GM21381 (cell line): ENCODE data around the gene NDC80.
"Not testable (repeated sequence)": the region's sequence is repeated elsewhere in the genome, so short reads cannot be mapped to it uniquely, and the experiment has no call there.

Source experiments
- ATAC-seq: cut with Tn5 transposase; IDR thresholded peaks from one replicate; pipeline ENCODE4 v1.9.1; 2021; ENCODE audit warnings: mild to moderate bottlenecking, moderate library complexity; ENCODE audit not compliant: unreplicated experiment

The NDC80 gene

DNA sequence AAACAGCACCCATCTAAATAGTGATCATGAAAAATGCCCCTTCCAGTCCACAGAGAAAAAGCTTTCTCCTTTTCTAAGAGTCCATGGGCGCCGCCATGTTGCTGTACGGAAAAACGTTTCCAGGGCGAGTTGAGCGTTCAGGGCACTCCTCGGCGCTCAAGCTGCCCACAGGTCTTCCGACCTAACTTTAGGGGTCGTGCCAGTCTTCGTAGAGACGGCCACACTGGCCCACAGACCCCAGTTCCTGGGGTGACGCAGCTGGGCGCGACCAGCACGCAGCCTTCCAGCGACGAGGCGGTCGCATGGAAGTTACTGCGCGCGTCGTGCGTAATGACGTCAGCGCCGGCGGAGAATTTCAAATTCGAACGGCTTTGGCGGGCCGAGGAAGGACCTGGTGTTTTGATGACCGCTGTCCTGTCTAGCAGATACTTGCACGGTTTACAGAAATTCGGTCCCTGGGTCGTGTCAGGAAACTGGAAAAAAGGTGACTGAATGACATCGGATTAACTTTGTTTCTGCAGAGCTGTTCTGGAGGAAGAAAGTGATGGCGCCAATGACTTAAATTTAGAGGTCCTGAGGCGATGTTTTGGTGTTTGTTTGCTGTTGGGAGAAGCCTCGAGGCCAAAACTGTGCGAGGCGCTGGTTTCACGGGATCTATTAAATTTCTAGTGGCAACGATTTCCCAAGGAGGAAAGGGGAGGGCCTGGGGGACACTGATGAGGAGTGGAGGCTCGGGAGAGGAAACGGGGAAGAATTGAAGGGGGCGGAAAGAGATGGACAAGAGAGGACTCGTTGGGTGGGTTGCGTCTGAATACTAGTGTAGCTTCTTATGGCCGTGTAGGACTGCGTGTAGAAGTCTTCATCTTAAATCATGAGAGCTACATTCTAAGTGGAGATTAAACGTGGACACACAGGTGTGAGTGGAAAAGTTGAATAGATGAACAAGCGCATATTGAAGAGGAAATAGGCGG, at the start of gene NDC80, which contains the start of gene METTL4:
Gene NDC80, plus strand, starts transcription at position 358 of the 971 bp plus-strand sequence. CDS start 1,429 bp downstream, outside the sequence.
Gene METTL4, minus strand, starts transcription at position 306 of the 971 bp plus-strand sequence. CDS start 4,289 bp downstream, outside the sequence.
- peak; percentile 83 for ATAC-seq

DNA sequence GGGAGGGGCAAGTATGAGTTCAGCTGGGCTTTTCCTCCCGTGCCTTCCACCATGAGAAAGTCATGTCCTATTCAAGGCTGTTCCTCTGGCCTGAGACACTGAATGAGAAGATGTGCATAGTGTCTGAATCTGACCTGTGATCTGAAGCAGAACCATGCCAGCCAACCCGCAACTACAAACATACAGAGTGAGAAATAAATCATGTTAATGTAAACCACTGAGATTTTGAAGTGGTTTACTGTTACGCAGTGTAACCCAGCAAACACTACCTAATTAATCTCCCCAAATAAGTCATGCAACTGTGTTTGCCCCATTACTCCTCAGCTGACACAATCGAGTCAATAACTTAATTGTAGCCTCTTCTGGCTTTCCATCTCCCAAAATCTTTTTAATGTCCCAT, 49.2 kb upstream of the NDC80 start:
- no peak for ATAC-seq

DNA sequence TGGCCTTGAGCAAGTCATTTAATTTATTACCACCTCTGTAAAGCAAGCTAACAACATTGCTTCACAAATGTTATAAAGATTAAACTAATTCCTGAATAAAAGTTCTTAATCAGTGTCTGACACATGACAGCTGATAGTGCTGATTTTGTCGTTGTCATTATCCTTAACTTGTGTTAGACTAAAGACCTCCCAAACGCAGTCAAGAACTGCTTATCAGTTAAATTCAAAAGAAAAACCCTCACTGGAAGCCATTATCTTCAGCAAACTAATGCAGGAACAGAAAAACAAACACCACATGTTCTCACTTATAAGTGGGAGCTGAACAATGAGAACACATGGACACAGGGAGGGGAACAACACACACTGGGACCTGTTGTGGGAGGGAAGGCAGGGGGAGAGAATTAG, 46.6 kb upstream of the NDC80 start:
- not testable (repeated sequence) for ATAC-seq

DNA sequence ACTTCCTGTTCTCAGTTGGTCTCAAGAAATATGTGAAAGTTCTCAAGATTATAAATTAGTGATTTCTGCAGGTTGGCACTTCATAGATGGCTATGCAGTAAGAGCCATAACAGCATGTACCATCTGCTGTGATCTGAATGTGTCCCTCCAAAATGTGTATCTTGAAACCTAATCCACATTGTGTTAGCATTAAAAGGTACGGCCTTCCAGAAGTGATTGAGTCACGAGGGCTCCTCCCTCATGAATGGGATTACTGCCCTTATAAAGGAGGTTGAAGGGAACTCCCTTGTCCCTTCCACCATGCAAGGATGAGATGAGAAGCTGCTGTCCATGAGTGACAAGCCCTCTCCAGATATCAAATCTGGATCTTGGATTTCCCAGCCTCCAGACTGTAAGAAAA, 45.0 kb upstream of the NDC80 start:
- ATAC-seq: no peak

DNA sequence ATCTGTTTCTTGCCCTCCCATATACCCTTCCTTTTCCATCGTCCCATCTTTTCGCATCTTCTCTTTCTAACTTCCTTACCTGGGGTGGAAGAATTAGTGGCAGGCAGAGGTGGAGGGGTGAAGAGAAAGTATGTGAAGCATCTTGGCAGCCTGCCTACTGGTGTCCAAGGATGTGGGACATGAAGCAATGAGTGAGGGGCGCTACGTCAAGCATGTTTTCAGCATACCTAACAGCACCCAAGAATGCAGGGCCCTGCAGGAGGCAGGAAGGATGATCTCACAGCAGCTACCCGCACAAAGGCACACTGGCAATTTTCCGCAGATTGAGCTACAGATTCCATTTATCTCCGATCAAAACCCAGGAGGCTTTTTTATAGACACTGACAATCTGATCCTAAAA, 42.2 kb upstream of the NDC80 start:
- no peak for ATAC-seq

DNA sequence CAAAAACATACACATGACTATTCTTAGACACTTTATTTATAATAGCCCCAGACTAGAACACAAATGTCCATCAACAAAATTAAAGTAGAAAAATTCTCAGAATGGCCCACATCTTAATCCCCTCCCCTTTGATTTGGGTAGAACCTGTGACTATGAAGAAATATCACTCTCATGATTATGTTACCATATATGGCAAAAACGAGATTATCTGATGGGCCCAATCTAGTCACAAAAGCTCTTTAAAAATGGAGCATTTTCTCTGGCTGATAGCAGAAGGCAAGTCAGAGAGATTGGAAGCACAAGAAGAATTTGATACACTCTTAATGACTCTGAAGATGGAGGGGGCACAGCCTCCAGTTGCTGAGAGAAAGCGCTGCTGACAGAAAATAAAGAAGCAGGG, 39.6 kb upstream of the NDC80 start:
- no peak for ATAC-seq

DNA sequence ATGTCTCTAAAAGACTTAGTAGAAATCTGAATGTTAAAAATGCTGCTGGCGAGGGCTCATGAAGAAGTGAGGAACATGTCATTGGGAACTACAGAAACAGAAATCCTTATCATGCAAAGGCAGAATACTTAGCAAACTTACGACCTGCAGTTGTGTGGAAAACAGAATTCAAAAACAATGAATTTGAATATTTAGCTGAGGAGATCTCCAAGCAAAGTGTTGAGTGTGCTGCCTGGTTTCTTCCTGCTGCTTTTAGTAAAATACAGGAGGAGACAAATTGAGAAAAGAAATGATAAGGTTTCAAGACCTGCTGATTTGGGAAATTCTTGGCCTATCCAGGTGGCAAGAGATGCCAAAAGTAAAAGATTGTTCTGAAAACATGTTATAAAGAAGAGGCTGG, 38.6 kb upstream of the NDC80 start:
- ATAC-seq: no peak

DNA sequence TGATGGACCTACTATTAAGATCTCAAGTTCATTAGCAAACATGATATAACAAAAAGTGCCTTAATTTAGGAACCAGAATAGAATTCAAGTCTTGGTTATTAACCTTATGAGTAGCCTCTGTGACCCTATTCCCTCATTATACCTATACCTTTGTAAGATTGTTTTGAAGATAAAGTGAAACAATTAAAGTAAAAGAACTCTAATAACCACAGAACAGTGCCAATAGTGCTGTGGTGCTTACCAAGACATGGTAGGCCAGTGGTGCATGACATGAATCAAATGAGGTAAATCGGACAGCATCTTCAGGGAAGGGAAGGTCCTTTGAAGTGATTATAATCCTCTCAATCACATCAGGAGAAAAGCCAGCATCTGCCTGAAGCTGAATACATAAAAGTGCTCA, 36.5 kb upstream of the NDC80 start:
- no peak for ATAC-seq

DNA sequence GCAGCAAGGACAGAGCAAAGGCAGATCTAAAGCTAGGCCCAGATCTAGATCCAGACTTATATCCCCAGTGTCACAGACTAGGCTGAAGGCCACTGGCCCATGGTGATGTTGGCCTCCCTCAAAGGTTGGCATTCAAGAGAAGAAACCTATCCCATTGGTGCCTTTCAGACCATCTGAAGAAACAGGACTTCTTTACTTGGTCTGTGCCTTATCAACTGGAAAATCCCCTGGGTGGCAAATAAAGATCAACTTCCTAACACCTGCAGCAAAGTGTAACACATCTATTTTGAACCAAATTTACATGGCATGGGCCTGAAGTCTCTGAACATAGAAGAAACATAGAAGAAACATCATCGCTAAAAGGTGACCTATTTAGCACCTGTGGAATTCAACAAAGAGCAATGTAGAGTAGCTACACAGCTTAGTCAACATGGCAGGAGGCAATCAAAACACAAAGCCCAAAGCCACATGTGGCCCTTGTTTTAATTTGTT, 35.9 kb upstream of the NDC80 start:
- no peak for ATAC-seq

DNA sequence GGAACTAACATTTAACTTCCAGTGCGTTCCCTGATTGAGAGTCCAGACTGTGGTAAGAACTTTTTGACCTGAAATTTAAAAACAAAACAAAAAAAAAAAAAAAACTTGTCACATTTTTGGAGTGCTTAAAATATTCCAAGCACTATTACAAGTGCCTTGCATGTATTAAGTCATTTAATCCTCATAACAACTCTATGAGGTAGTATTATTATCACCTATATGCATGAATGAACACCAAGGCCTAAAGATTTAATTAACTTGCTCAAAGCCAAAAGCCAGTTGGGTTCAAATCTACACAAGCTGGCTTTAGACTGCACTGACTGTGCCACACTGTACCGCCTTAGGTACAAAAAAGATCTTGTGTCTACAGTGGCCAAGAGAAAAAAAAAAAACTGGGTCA, 35.3 kb upstream of the NDC80 start:
- ATAC-seq: no peak

DNA sequence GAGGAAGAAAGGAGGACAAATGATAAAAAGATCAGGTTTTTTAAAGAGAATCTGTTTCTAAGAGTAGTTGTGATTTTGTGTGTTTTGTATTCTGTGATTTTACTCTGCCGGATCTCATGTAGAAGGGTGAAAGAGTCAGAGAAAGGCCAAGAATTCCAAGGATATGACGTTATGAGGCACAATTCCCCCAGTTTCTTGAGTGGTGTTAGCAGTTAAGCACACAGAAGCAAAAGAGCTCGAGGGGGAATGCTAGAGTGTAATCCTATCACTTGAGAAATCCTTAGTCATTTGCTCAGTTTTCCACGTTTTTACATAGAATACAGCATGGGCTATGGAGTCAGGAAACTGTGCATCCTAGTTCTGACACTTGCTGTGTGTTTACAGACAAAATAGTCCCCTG, 34.9 kb upstream of the NDC80 start:
- no peak for ATAC-seq

DNA sequence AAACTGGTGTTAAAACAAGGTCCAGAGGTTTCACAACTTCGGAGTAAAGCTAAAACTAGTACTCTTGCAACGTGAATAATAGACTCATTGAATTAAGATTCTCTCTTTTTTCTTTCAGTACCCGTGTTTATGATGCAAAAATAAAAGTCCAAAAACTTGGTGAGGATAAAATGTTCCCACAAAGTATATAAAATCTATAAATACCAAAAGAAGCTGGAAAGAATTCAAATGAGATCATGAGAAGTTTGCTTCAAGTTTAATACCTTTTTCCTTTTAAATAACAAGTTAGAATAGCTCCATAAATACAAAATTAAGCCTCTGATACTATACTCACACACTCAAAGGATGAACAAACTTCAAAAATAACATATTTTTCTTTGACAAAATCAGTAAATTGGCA, 34.1 kb upstream of the NDC80 start:
- ATAC-seq: no peak

DNA sequence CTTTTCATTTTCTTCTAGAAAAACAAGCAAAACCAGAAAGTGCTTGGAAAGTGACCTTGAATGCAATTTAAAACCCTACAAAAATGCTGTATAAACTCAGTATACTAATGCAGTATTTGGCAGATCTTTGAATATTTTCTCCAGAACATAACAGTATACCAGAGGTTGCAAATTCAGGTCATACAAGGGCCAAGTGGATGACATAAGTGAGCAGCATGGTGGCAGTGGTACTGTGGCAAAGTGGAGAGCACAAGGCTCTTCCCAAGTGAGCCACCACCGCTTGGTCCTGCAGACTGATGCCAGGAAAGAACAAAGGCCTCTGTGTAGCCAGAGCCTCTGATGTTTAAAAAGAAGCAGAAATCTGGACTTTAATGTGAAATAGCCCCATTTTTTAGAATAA, 33.1 kb upstream of the NDC80 start:
- ATAC-seq: no peak

DNA sequence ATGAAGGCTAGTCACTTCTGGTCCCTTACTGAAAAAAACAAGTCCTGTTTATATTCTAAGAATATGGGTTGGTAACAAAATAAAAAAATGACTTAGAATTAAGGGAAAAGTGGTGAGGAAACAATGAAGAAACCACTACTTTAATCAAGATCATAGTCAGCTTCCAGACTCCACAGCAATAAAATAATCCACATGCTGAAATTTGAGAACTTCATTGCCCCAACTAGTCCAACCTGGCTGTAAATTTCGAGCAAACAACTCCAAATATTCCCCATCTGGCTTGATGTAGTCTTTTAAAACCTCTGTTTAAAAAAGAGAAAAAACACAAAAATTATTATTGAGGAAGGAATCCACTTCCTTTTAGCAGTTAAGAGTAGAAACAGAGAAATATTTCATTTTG, 32.5 kb upstream of the NDC80 start:
- ATAC-seq: no peak

DNA sequence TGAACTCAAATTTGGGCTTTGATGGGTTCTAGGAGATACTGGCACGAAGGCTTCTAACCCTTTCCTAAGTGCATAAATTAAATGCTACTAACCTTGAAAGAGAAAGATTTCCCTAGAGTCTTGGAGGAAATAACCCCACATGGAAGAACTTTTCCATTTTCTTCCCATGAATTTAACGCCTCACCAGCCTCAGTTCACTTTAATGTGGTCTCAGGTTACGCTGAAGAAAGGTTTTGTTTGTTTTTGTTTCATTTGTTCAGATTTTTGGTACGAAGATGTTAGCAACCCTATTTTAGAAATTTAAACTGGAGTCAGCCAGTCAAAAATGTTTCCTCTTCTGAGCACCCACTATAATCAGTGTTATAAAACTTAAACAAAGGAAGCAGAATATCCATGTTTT, 30.8 kb upstream of the NDC80 start:
- ATAC-seq: no peak

DNA sequence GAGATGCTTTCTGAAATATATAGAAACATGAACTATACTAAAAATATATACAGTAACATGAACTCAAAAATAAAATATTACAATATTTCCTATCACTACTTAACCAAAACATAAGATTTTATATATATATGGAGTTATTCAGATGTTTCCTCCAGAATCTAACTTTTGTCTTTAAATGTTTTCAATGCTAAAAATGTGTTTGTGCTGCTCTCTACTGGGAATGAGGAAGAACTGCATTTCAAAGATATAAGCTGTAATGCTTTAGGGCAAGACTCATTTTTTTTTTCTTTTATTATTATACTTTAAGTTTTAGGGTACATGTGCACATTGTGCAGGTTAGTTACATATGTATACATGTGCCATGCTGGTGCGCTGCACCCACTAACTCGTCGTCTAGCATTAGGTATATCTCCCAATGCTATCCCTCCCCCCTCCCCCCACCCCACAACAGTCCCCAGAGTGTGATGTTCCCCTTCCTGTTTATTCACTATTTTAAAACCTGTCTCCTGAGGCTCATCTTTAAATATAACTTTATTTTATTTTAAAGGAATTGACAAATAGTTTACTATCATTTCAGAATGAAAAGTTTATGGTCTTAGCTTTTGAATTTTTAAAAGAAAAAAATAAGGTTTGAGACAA, 29.3 kb upstream of the NDC80 start:
- ATAC-seq: peak; percentile 72

DNA sequence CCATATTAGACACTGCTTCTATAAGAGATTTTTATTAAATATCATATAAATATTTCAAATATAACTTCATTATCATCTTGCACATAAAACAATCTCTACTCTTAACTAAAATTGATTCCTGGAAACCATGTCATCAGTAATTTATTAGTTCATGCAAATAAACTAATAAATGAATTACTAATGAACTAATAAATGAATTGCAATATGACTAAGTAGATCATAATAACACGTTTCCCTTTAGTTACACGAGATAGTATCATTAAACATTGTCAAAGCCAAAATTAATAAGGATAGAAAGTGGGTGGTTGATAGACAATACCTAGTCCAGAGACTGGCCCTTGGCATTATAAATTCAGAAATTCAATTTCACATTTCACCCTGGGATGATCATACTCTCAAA, 26.2 kb upstream of the NDC80 start:
- ATAC-seq: no peak

DNA sequence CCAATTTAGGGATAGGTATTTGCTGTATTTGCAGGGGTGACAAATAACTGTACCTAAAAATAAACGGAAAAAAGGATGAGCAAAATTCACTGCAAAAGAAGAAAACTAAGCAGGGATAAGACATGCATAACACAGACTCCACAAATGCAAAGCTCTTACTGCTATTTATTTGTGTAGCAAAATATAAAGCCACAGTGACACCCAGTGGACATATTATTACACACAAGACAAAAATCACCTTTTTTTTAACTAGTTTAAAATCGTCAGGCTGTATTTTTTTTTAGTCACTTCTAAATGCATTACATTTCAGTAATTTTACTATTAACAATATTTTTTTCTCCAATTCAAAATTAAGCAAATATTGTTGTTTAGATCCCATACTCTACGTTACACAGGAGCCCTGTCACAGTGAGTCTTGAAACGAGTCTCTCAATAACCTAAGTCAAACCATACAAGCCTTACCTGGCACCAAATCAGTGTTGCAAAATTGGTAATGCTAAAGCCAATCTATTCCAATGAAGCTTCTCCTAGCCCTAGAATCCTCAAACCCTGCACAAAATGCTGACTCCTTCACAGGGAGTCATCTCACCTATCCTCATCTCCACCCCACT, 23.8 kb upstream of the NDC80 start:
- ATAC-seq: no peak

DNA sequence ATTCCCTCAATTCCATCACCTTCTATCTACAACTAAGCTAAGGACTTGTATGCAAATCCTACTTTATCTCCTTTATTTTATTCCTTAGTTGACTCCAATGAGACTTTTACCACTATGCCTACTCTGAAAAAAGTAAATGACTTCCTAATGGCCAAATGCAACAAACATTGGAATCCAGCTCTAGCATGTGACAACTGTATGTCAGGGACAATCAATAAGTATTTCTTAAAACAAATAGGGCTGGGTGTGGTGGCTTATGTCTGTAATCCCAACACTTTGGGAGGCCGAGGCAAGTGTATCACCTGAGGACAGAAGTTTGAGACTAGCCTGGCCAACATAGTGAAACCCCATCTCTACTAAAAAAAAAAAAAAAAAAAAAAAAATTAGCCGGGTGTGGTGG, 21.9 kb upstream of the NDC80 start:
- no peak for ATAC-seq

DNA sequence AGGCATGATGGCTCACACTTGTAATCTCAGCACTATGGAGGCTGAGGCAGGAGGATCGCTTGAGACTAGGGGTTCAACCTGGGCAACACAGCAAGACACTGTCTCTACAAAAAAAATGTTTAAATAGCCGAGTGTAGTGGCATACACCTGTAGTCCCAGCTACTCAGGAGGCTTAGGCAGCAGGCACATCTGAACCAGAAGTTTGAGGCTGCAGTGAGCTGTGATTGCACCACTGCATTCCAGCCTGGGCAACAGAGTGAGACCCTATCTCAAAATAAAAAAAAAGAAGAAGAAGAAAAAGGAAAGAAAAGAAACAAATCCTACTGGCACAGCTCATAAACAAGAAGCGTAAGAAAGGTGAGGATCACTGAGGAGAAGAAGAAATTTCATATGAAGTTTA, 19.9 kb upstream of the NDC80 start:
- no peak for ATAC-seq

DNA sequence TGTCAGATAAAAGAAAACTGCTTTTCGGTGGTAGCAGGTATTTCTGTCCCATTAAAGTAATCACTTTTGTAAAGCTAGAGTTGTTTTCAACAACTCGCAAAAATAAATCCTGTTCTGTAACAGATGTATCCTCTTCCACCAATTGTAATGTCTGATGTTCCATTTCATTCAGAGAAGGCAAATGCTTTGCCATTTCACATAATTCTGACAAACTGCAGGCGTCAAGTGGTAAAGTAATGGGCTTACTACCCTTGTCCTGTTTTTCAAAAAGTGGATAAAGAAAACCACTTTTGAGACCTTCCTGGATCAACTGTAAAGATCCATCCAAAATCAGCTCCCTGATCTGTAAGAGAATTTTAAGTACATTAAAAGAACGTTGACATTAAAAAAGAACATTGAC, 16.7 kb upstream of the NDC80 start:
- ATAC-seq: no peak

DNA sequence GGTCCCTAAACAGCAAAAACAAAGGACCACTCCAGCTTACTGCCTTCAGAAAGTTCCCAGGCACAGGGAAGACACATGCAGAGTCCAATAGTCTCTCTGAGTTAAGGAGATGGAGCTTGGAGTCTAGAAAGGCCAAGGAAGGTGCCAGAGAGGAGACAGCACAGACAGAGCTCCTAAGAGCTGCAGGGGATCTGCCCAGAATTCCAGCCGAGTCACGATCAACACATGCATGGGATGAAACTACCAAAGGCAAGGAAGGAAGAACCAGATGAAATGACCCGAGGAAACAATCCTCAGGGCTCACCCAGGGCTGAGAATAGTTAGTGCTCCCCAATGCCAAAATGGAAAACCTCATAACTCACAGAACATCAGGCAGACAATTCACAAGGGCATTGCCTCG, 15.5 kb upstream of the NDC80 start:
- no peak for ATAC-seq
